GM13976 (cell line): ENCODE measurements around the gene IL20RB.
"Not testable (repeated sequence)": the region's sequence is repeated elsewhere in the genome, so short reads cannot be mapped to it uniquely, and the experiment has no call there.

Experiments
- DNase-seq: peaks from one replicate; pipeline ENCODE4 v3.0.0; 2012; ENCODE audit warnings: low spot score
- CTCF ChIP-seq: IDR thresholded peaks from 2 replicates; pipeline ENCODE4 v1.5.1; 2012; ENCODE audit warnings: borderline replicate concordance, mild to moderate bottlenecking; ENCODE audit not compliant: insufficient read depth; ENCODE audit errors: extremely low read depth, missing control alignments, control extremely low read depth
- in situ Hi-C: fragments of 300-500 bp; cut with MboI; formaldehyde crosslinking; loops from one replicate; pipeline ENCODE4 v1.12.0; 2022; ENCODE audit warnings: low sequenced_read_pairs, mixed read lengths, inconsistent platforms; ENCODE audit not compliant: unreplicated experiment

Gene IL20RB

GRCh38 chr3:137008976-137009375, 51.2 kb downstream of the IL20RB start:
- DNase-seq, result no peak
- TF ChIP-seq CTCF, result no peak
- in situ Hi-C loops, result loop anchor here (25.0 kb wide), 1 partner anchor 622 kb away; no protein-coding TSS in a partner anchor

GRCh38 chr3:137010137-137010536, 52.4 kb downstream of the IL20RB start:
- DNase-seq, result no peak
- TF ChIP-seq CTCF, result no peak
- in situ Hi-C loops, result loop anchor here (5.0 to 25.0 kb wide), 3 partner anchors 255 to 938 kb away; partner anchors contain the start of gene STAG1

GRCh38 chr3:137011153-137011552, 53.4 kb downstream of the IL20RB start:
- no peak for TF ChIP-seq CTCF
- in situ Hi-C loops, result loop anchor here (5.0 to 25.0 kb wide), 3 partner anchors 256 to 939 kb away; partner anchors contain the start of gene STAG1
- DNase-seq, result no peak

DNA sequence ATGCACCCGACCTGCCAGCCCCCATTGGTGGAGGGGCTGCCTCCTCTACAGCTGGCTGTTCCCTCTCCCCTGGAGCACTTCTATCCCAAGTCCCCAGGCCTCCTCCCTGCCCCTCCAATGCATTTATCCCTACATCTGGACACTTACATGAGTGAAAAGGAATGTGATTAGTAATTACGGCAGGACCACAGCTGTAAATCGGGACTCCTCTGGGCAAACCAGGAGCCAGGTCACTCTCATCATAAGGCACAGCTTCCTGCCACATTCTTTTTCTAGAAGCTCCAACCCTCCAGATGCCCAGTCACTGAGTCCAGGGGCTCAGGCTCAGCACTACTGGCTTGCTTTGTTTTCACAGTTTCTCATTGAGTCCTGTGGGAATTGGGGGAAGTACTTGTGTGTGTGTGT, 54.3 kb downstream of the IL20RB start:
- no peak for TF ChIP-seq CTCF
- in situ Hi-C loops, result loop anchor here (5.0 to 25.0 kb wide), 3 partner anchors 257 to 940 kb away; partner anchors contain the start of gene STAG1
- no peak for DNase-seq

GRCh38 chr3:137013951-137014688, 56.3 kb downstream of the IL20RB start:
- peak; percentile 84 for DNase-seq
- peak; percentile 84 for TF ChIP-seq CTCF
- in situ Hi-C loops, result loop anchor here (5.0 to 25.0 kb wide), 3 partner anchors 259 to 942 kb away; partner anchors contain the start of gene STAG1

- in situ Hi-C loops, result loop anchor here (10.0 to 25.0 kb wide), 2 partner anchors 263 to 630 kb away; partner anchors contain the start of gene STAG1
- not testable (repeated sequence) for DNase-seq
Measured at GRCh38 chr3:137017316-137017715, 59.5 kb downstream of the IL20RB start.

GRCh38 chr3:137020315-137020714, 62.5 kb downstream of the IL20RB start:
- DNase-seq, result no peak
- no peak for TF ChIP-seq CTCF
- in situ Hi-C loops, result loop anchor here (25.0 kb wide), 1 partner anchor 633 kb away; no protein-coding TSS in a partner anchor
